Endothelial cell (in vitro differentiated cells): ENCODE data around the gene EXOC3L4. TPM values are rescaled to one million over a fixed set of nuclear protein-coding genes. Genes with fewer than 3 reads are reported as not detected.

ENCODE experiments used
- DNase-seq: peaks from one replicate; pipeline ENCODE4 v3.0.0; 2021; ENCODE audit warnings: low spot score
- H3K27ac Mint-ChIP-seq: one replicate; pipeline ENCODE4 v1.8.0; 2021; ENCODE audit warnings: mixed read lengths, inconsistent platforms; ENCODE audit not compliant: unreplicated experiment
- H3K27me3 Mint-ChIP-seq: one replicate; pipeline ENCODE4 v1.8.0; 2021; ENCODE audit warnings: mild to moderate bottlenecking, moderate library complexity, mixed read lengths, inconsistent platforms; ENCODE audit not compliant: unreplicated experiment
- H3K36me3 Mint-ChIP-seq: one replicate; pipeline ENCODE4 v1.8.0; 2021; ENCODE audit warnings: mild to moderate bottlenecking, low read depth, mixed read lengths, inconsistent platforms; ENCODE audit not compliant: unreplicated experiment
- H3K4me1 Mint-ChIP-seq: one replicate; pipeline ENCODE4 v1.8.0; 2021; ENCODE audit warnings: mild to moderate bottlenecking, mixed read lengths, inconsistent platforms; ENCODE audit not compliant: unreplicated experiment
- H3K4me3 Mint-ChIP-seq: one replicate; pipeline ENCODE4 v1.8.0; 2021; ENCODE audit warnings: mild to moderate bottlenecking, mixed read lengths, inconsistent platforms; ENCODE audit not compliant: unreplicated experiment
- H3K9me3 Mint-ChIP-seq: one replicate; pipeline ENCODE4 v1.8.0; 2021; ENCODE audit warnings: mixed read lengths, inconsistent platforms; ENCODE audit not compliant: unreplicated experiment
- total RNA-seq: library from RNA; stranded (reverse); fragmentation: NEBNext Ultra II Directional; extraction: Animal tissue kit (Norgen Biotek cat#: 25700); gene quantifications from one replicate; pipeline ENCODE4 v1.2.1, GENCODE V29; 2021; ENCODE audit not compliant: unreplicated experiment
- TF ChIP-seq, protein P1 (sequence below): fragments of 200-600 bp; sonication (generic); IDR thresholded peaks from one replicate; pipeline ENCODE4 v1.5.0; 2021; ENCODE audit warnings: antibody characterized with exemption; ENCODE audit not compliant: unreplicated experiment

Gene EXOC3L4
- total RNA-seq, 1 donor from 2014 or later, result not detected

- H3K27ac Mint-ChIP-seq, result no peak overlapping the region
- TF ChIP-seq, protein P1, sequence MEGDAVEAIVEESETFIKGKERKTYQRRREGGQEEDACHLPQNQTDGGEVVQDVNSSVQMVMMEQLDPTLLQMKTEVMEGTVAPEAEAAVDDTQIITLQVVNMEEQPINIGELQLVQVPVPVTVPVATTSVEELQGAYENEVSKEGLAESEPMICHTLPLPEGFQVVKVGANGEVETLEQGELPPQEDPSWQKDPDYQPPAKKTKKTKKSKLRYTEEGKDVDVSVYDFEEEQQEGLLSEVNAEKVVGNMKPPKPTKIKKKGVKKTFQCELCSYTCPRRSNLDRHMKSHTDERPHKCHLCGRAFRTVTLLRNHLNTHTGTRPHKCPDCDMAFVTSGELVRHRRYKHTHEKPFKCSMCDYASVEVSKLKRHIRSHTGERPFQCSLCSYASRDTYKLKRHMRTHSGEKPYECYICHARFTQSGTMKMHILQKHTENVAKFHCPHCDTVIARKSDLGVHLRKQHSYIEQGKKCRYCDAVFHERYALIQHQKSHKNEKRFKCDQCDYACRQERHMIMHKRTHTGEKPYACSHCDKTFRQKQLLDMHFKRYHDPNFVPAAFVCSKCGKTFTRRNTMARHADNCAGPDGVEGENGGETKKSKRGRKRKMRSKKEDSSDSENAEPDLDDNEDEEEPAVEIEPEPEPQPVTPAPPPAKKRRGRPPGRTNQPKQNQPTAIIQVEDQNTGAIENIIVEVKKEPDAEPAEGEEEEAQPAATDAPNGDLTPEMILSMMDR, result no peak
- no peak for DNase-seq
- H3K4me3 Mint-ChIP-seq, result no peak overlapping the region
- H3K27me3 Mint-ChIP-seq, result peaks cover 2% of the 10 kb centered on the region
- H3K9me3 Mint-ChIP-seq, result no peaks in the 10 kb centered on the region
- no peaks in the 10 kb centered on the region for H3K36me3 Mint-ChIP-seq
- H3K4me1 Mint-ChIP-seq, result no peaks in the 10 kb centered on the region
Observed at GRCh38 chr14:103073367-103073875, 21.1 kb upstream of the EXOC3L4 start.

GRCh38 chr14:103073876-103074728 is 20.4 kb upstream of the EXOC3L4 start:
- TF ChIP-seq, protein P1, result no peak
- H3K9me3 Mint-ChIP-seq, result no peaks in the 10 kb centered on the region
- H3K4me1 Mint-ChIP-seq, result no peaks in the 10 kb centered on the region
- DNase-seq, result no peak
- H3K4me3 Mint-ChIP-seq, result peak overlapping the region; percentile 44
- H3K27me3 Mint-ChIP-seq, result peaks cover 2% of the 10 kb centered on the region
- H3K27ac Mint-ChIP-seq, result no peak overlapping the region
- no peaks in the 10 kb centered on the region for H3K36me3 Mint-ChIP-seq

DNA sequence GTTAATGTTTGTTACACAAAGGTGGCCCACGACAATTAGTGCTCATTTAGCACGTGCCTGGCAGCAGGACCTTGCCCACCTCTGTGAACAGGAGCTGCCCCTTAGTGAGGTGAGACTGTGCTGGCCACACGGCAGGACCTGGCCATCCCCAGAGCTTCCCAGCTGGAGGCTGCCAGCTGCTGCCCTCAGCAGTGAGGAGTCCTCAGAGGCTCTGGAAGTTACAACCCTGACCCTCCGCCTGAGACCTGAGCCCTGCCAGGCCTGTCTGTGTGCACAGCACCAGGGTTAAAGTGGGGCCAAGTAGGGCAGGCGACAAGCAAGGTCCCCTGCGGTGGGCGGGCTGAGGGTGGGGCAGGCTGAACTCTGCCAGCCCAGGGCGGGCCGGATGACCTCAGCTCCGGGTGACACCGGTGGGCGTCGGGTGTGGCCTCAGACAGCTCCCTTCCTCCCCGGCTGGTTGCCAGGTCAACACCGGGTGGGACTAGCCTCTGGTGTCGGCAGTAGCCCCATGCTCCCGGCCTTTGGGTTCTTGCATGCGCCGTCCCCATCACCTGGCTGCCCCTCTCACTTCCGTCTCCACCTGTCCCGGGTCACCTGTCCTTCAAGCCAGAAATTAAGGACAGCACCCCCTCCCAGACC is 19.7 kb upstream of the EXOC3L4 start:
- H3K27ac Mint-ChIP-seq, result no peak overlapping the region
- no peaks in the 10 kb centered on the region for H3K4me1 Mint-ChIP-seq
- no peaks in the 10 kb centered on the region for H3K36me3 Mint-ChIP-seq
- H3K4me3 Mint-ChIP-seq, result peak overlapping the region; percentile 44
- no peak for DNase-seq
- peaks cover 2% of the 10 kb centered on the region for H3K27me3 Mint-ChIP-seq
- TF ChIP-seq, protein P1, result no peak
- H3K9me3 Mint-ChIP-seq, result no peaks in the 10 kb centered on the region

- TF ChIP-seq, protein P1, result peak; percentile 63
- H3K4me3 Mint-ChIP-seq, result no peak overlapping the region
Observed at GRCh38 chr14:103078420-103078749, 16.1 kb upstream of the EXOC3L4 start.

More at GRCh38 chr14:103078420-103078749, 16.1 kb upstream of the EXOC3L4 start:
- no peaks in the 10 kb centered on the region for H3K9me3 Mint-ChIP-seq
- DNase-seq, result peak; percentile 66
- H3K27me3 Mint-ChIP-seq, result peaks cover 2% of the 10 kb centered on the region
- H3K4me1 Mint-ChIP-seq, result no peaks in the 10 kb centered on the region
- H3K36me3 Mint-ChIP-seq, result no peaks in the 10 kb centered on the region
- no peak overlapping the region for H3K27ac Mint-ChIP-seq
